MM.1S (cell line): ENCODE measurements around the gene ANTKMT.

Experiments
- EZH2 ChIP-seq: fragments of 300-600 bp; sonication (generic); optimal IDR thresholded peaks from 2 replicates; pipeline ENCODE3; 2017; ENCODE audit warnings: low read depth, mild to moderate bottlenecking, antibody characterized with exemption, low read length, mixed read lengths
- EZH2phosphoT487 ChIP-seq: fragments of 300-600 bp; sonication (generic); IDR thresholded peaks from 2 replicates; pipeline ENCODE4 v1.6.1; 2018; ENCODE audit warnings: antibody characterized with exemption, low read length
- TF ChIP-seq, protein P1 (sequence below): fragments of 300-600 bp; sonication (generic); IDR thresholded peaks from 2 replicates; pipeline ENCODE4 v1.5.1; 2016; ENCODE audit warnings: antibody characterized with exemption, low read length, mixed read lengths

DNA sequence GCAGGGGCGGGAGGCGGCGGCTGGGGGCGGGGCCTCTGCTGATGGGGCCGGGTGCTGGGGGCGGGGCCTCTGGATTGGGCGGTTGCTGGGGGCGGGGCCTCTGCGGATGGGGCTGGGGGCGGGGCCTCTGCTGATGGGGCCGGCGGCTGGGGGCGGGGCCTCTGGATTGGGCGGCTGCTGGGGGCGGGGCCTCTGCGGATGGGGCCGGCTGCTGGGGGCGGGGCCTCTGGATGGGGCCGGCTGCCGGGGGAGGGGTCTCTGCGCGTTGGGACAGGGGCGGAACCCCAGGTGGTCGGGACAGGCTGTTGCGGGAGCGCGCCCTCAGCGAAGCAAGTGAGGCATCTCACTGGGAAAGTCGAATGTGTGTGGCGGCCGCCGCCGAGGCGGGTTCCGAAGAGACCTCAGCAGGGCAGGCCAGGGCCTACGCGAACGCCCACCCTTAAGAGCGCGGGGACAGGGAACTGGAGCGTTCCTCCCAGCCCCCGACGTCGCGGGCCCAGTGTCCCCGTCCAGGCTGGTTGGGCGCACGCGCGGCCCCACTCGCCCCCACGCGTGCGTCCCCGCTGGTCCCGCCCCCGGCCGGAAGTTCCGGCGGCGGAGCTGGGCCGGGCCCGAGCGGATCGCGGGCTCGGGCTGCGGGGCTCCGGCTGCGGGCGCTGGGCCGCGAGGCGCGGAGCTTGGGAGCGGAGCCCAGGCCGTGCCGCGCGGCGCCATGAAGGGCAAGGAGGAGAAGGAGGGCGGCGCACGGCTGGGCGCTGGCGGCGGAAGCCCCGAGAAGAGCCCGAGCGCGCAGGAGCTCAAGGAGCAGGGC is 40.9 kb upstream of the ANTKMT start, which contains the start of gene STUB1:
- TF ChIP-seq, protein P1, sequence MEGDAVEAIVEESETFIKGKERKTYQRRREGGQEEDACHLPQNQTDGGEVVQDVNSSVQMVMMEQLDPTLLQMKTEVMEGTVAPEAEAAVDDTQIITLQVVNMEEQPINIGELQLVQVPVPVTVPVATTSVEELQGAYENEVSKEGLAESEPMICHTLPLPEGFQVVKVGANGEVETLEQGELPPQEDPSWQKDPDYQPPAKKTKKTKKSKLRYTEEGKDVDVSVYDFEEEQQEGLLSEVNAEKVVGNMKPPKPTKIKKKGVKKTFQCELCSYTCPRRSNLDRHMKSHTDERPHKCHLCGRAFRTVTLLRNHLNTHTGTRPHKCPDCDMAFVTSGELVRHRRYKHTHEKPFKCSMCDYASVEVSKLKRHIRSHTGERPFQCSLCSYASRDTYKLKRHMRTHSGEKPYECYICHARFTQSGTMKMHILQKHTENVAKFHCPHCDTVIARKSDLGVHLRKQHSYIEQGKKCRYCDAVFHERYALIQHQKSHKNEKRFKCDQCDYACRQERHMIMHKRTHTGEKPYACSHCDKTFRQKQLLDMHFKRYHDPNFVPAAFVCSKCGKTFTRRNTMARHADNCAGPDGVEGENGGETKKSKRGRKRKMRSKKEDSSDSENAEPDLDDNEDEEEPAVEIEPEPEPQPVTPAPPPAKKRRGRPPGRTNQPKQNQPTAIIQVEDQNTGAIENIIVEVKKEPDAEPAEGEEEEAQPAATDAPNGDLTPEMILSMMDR = no peak
- no peak for TF ChIP-seq EZH2
- no peak for TF ChIP-seq EZH2phosphoT487
